Measurements from ENCODE around the gene MGAT1.
"Not testable (repeated sequence)": the region's sequence is repeated elsewhere in the genome, so short reads cannot be mapped to it uniquely, and the experiment has no call there.

The MGAT1 gene

GRCh38 chr5:180803181-180804128 lies 849 bp upstream of the MGAT1 start:
- peak; percentile 94 for DNase-seq

DNA sequence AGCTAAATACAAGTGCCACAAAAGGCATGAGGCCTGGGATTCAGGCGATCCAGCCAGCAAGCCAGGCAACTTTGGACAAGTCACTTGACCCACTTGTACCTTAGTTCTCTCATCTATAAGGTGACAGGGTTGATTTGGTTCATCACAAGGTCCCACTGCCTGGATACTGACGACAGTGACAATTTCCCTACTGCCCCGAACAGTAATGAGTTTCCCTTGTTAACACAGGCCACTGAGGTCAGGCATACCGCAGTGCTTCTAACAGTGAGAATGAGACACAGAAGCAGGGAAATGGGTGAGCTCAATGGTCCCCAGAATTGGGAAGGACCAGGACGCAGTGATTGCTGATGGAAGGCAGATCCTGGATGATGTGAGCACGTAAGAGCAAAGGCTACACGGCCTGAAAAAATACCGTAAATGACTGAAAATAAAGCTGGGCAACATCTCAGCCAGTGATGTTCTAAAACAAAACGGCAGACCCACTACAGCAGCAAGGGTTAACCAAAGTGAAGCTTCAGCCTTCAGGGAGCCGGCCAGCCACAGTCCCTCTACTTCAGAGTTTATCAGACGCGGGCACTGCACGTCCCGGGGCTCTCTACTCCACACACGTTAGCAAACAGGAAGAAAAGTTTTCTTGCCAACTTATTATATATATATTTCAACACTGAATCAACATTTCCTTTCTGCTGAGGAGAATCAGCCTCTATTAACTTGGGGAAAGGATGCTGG lies 846 bp downstream of the MGAT1 start:
- no peak for DNase-seq

GRCh38 chr5:180799902-180800801 lies 2.5 kb downstream of the MGAT1 start:
- no peak for DNase-seq

DNA sequence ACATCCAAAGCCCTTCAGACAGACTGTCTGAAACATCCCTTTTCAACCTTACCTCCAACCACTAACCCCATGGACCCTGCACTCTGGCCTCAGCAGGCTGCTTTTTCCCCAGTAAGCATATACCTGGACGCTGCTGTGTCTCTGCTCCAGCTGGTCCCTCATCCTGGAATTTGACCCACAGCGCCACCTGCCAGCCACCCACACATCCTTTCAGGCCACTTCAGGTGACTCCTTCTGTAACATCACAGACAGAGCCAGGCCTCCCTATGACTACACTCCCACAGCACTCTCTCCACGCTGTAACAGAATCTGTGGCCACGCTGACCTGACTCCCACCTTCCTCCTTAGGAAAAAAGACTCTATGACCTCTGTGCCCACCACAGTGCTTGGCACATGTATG lies 3.4 kb downstream of the MGAT1 start:
- DNase-seq = peak; percentile 73

DNA sequence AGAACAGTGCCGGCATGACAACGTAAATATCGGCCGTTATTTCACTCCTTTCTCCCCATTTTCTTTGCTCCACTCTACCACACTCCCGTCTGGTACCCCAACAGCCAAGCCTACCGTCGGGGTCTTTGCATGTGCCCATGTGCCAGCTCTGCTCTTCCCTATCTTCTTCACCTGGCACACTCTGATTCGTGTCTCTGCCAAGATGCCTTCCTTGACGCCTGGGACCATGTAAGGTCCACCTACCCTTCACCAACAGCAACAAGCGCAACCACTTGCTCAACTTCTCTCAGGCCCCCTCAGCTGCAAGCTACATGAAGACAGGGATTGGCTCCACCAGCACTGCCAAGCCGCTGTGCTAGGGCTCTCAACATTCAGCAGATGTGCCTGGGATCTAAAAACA lies 4.4 kb downstream of the MGAT1 start:
- no peak for DNase-seq

- no peak for DNase-seq
These were observed 5.1 kb downstream of the MGAT1 start for GRCh38 chr5:180797256-180798192.

DNA sequence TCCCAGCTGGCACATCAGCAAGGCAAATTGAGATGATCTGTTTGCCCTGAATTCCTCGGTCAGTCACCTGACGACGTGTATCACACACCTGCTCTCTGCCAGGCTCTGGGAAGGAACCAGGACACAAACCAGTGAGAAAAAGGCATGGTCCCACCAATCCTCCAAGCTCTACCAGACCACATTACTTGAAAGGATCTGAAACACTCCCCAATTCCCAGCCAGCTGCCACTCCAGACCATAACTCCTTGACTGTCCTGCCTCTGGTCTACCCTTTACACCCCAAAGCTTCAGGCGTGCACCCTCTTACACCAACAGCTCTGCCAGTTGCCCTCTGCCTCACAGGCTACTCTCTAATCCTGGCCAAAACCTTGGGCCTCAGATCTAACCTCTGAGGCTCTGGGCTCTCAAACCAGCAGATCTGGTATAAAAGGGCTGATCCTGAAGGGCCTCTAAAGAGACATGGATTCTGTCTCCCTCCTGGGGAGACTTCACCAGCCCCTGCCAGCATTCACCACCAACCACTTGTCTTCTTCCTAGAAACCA lies 6.8 kb downstream of the MGAT1 start:
- DNase-seq = no peak

DNA sequence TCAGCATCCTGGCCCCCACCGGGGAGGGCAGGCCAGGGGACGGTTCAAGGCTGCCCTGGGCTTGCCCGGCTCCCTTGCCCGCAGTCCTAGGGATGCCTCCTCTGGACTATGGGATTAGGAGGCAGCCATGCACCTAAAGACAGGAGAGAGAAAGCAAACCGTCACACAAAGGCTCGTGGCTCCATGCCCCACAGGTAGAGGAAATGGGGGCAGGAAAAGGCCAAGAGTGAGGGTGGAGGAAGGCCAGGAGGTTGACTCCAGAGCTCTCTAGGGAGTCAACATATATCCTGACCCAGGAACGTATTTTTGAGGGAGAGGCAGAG lies 9.7 kb downstream of the MGAT1 start:
- no peak for DNase-seq

DNA sequence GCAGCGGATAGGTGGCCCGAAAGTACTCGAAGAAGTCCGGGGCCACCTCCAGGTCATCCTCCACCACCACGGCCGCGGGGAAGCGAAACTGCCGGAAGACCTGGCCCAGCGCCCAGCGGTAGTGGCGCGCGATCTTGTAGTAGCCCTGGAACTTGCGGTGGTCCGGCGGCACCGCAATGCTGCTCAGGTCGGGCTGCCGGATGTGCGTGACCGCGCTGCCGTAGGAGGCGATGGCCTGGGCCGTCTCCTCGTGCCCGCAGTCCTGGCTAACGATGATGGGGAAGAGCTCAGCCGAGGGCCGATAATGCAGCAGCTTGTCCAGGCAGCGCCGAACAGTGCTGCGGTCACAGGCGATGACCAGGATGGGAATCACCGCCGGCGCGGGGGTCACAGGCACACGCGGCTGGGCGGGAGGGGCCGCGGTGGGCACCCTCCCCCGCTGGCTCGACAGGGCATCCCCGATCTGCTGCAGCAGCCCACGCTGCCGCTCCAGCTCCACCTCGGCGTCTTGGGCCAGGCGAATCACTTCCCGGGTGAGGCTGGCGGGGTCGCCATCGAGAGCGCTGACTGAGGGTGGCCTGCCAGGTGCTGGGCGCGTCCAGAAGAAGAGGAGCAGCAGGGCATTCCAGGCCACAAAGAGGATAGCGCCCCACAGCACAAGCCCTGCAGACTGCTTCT lies 10.2 kb downstream of the MGAT1 start:
- DNase-seq = no peak

- DNase-seq = no peak
These were observed 10.9 kb downstream of the MGAT1 start for GRCh38 chr5:180791611-180792213.

GRCh38 chr5:180790524-180790923 lies 12.1 kb downstream of the MGAT1 start:
- no peak for DNase-seq

- no peak for DNase-seq
These were observed 12.6 kb downstream of the MGAT1 start for GRCh38 chr5:180790020-180790419.

DNA sequence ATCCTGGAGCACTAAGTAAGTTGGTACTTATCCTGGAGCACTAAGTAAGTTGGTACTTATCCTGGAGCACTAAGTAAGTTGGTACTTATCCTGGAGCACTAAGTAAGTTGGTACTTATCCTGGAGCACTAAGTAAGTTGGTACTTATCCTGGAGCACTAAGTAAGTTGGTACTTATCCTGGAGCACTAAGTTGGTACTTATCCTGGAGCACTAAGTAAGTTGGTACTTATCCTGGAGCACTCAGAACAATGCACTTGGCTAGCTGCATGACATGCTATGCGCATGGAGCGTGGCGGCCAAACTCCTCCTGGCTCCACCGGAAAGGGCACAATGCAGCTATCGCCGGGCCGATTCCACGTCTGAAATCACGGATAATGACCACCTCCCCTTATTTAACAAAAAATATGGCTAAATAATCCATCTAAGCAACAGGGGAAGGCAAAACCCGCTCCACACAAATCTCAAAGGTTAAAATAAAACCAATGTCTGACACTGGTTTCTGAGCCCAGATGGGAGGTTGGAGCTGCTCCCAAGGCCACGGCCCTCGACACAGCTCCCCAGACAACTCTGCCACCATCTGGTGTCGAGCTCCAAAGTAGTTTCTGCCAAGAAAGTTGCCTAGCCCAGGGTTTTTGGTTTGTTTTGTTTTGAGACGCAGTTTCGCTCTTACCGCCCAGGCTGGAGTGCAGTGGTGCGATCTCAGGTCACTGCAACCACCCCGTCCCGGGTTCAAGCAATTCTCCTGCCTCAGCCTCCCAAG lies 13.8 kb downstream of the MGAT1 start:
- not testable (repeated sequence) for DNase-seq

GRCh38 chr5:180787711-180788431 lies 14.7 kb downstream of the MGAT1 start:
- no peak for DNase-seq

DNA sequence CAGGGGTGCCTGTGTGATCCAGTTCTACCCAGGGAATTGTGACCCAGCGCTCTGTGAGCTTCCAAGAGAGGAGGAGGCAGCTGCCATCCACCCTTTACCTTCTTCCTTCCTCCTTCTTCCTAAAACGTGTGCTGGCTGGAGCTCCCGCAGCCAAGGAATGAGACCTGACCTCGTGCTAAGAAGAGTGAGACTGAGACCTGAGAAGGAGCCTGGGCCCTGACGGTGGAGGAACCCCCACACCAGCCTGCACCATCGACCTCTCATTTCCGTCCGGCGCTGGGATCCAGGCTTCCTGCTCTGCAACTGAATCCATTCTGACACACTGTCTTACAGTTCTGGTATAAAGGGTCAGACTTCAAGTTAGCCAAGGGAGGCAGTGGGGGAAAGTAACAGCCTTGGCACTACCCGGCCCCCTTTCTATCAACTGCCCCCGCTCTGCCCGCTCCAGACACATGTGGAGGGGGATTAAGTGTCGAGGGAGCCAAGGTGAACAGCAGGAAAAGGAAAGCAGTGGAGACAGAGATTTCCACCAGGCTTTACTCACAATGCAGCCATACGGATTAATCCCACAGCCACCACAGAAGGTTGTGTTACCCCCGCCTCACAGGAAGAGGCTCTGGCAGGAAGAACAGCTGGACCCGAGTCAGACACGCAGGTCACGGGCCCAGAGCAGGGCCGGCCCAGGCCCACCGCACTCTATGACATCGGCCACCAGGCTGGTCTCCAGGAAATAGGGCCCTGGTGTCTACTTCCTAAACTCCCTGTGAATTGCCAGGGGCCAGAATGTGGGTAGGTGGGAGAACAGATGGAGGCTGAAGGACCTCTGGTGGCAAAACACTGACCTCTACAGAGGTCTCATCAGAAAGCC lies 15.8 kb downstream of the MGAT1 start:
- DNase-seq = no peak

GRCh38 chr5:180785794-180786221 lies 16.8 kb downstream of the MGAT1 start:
- DNase-seq = no peak

- no peak for DNase-seq
These were observed 17.4 kb downstream of the MGAT1 start for GRCh38 chr5:180785121-180785781.

Measured in activated effector memory CD4-positive, alpha-beta T cell treated with anti-CD3 and anti-CD28 coated beads, Interleukin-2, amount 50 U/mL, for 16 hours (primary cell).